PC-9 (cell line): ENCODE data around the gene CHRNB1. TPM values are rescaled to one million over a fixed set of nuclear protein-coding genes. Genes with fewer than 3 reads are reported as not detected.

Experiments
- BruUV-seq: library from RNA; stranded (reverse); fragments of 400-500 nt; replicated peaks from 2 replicates; lab custom pipeline; 2021; lab: Mats Ljungman, UMichigan
- CTCF ChIA-PET: fragments of 300-600 bp; sonication (Branson Sonifier 250); formaldehyde crosslinking; loops from one replicate; lab custom pipeline; 2022; ENCODE audit warnings: antibody characterized with exemption; lab: Charles Lee
- POLR2A ChIA-PET: fragments of 300-600 bp; sonication (Branson Sonifier 250); formaldehyde crosslinking; loops from one replicate; lab custom pipeline; 2022; ENCODE audit warnings: antibody characterized with exemption; ENCODE audit not compliant: unreplicated experiment; lab: Charles Lee
- DNase-seq, 2 experiments: peaks; one replicate each; pipeline versions ENCODE4 v3.0.0 to v3.0.0-alpha.2; 2015 to 2022; ENCODE audit warnings: mixed read lengths in 1 of 2
- H2AFZ ChIP-seq: fragments of 200-600 bp; sonication (generic); 2 replicates; pipeline ENCODE4 v1.8.1; 2017; ENCODE audit warnings: antibody characterized with exemption
- H3F3A ChIP-seq: fragments of 200-600 bp; sonication (generic); 2 replicates; pipeline ENCODE4 v1.8.1; 2017; ENCODE audit warnings: antibody characterized with exemption, mild to moderate bottlenecking, low read depth; ENCODE audit not compliant: insufficient read depth
- H3K27ac ChIP-seq: fragments of 200-600 bp; sonication (generic); 2 replicates; pipeline ENCODE4 v1.6.1; 2016; ENCODE audit warnings: mixed run types
- H3K27me3 ChIP-seq: fragments of 200-600 bp; sonication (generic); 2 replicates; pipeline ENCODE4 v1.6.1; 2016; ENCODE audit warnings: low read depth, mixed run types; ENCODE audit not compliant: insufficient read depth
- H3K36me3 ChIP-seq: fragments of 200-600 bp; sonication (generic); 2 replicates; pipeline ENCODE4 v1.6.1; 2016; ENCODE audit warnings: low read depth, mixed run types
- H3K4me1 ChIP-seq: fragments of 200-600 bp; sonication (generic); replicated peaks from 2 replicates; pipeline ENCODE4 v1.6.1; 2016; ENCODE audit warnings: mixed run types; ENCODE audit not compliant: insufficient read depth
- H3K4me2 ChIP-seq: fragments of 200-600 bp; sonication (generic); 2 replicates; pipeline ENCODE4 v1.6.1; 2017; ENCODE audit warnings: mixed run types
- H3K4me3 ChIP-seq: fragments of 200-600 bp; sonication (generic); 2 replicates; pipeline ENCODE4 v1.6.1; 2016; ENCODE audit warnings: mixed run types
- H3K79me2 ChIP-seq: fragments of 200-600 bp; sonication (generic); 2 replicates; pipeline ENCODE4 v1.6.1; 2017; ENCODE audit warnings: low read depth, mixed run types
- H3K9me2 ChIP-seq: fragments of 200-600 bp; sonication (generic); 2 replicates; pipeline ENCODE4 v1.8.1; 2017; ENCODE audit warnings: mild to moderate bottlenecking; ENCODE audit not compliant: insufficient read depth
- H3K9me3 ChIP-seq: fragments of 200-600 bp; sonication (generic); 2 replicates; pipeline ENCODE4 v1.8.1; 2016; ENCODE audit warnings: low read depth; ENCODE audit not compliant: insufficient read depth
- H4K20me1 ChIP-seq: fragments of 200-600 bp; sonication (generic); 2 replicates; pipeline ENCODE4 v1.8.1; 2017; ENCODE audit not compliant: insufficient read depth
- EZH2 ChIP-seq: fragments of 200-600 bp; sonication (generic); IDR thresholded peaks from 2 replicates; pipeline ENCODE4 v1.8.0; 2017; ENCODE audit warnings: antibody characterized with exemption, low read depth
- intact Hi-C: fragments of 100-400 bp; cut with micrococcal nuclease; formaldehyde crosslinking; loops from one replicate; pipeline ENCODE4 v1.10.0; 2022; ENCODE audit not compliant: unreplicated experiment
- total RNA-seq: library from RNA; stranded (reverse); gene quantifications from 2 replicates; pipeline ENCODE4 v1.2.3, GENCODE V29; 2021
- TF ChIP-seq, protein P1 (sequence below): fragments of 200-600 bp; sonication (generic); conservative IDR thresholded peaks from 2 replicates; pipeline ENCODE4 v1.6.1; 2017; ENCODE audit warnings: mixed run types, antibody characterized with exemption, mild to moderate bottlenecking, moderate library complexity

CHRNB1 gene
- total RNA-seq, 1 experiment from 2014 or later: 53.4 TPM

DNA sequence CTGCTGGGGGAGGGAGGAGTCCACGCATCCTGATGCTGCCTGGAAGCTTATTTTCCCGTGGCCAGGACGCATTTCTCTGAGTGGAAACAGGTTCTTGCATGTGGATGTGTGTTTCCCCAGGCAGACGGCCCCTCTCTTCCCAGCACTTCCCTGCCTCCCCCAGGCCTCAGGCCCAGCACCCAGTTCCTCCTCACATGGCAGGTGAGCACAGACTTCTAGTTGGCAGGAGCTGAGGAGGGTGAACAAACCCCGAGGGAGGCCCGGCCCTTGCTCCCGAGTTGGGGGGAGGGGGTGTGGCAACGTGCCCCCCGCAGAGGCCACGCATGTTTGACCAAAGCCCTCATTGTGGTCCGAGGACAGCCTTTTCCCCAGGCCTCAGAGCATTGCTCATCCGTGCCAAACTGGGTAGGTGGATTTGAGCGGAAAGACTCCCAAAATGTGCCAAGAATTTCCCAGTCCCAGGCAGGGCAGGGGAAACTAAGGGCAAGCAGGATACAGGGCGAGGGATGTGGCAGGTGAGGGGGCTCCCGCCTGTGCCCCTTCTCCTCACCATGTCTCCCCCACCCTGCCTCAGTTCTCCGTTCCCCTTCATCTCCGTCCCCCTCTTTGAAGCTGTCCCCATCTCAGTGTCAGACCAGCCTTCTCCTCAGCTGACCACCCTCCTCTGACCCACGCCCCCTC is 26.2 kb upstream of the CHRNB1 start:
- no TSS peak for BruUV-seq
- no peaks in the 10 kb centered on the region for H3K79me2 ChIP-seq
- H3K4me1 ChIP-seq: no peaks in the 10 kb centered on the region
- H3K27ac ChIP-seq: no peak overlapping the region
- intact Hi-C loops: no loop called here
- H3K9me3 ChIP-seq: no peaks in the 10 kb centered on the region
- no peak for DNase-seq
- no peaks in the 10 kb centered on the region for H4K20me1 ChIP-seq
- no peak overlapping the region for H2AFZ ChIP-seq
- no peaks in the 10 kb centered on the region for H3K36me3 ChIP-seq
- H3K4me2 ChIP-seq: no peak overlapping the region
- no peaks in the 10 kb centered on the region for H3K27me3 ChIP-seq
- TF ChIP-seq EZH2: no peak
- TF ChIP-seq, protein P1, sequence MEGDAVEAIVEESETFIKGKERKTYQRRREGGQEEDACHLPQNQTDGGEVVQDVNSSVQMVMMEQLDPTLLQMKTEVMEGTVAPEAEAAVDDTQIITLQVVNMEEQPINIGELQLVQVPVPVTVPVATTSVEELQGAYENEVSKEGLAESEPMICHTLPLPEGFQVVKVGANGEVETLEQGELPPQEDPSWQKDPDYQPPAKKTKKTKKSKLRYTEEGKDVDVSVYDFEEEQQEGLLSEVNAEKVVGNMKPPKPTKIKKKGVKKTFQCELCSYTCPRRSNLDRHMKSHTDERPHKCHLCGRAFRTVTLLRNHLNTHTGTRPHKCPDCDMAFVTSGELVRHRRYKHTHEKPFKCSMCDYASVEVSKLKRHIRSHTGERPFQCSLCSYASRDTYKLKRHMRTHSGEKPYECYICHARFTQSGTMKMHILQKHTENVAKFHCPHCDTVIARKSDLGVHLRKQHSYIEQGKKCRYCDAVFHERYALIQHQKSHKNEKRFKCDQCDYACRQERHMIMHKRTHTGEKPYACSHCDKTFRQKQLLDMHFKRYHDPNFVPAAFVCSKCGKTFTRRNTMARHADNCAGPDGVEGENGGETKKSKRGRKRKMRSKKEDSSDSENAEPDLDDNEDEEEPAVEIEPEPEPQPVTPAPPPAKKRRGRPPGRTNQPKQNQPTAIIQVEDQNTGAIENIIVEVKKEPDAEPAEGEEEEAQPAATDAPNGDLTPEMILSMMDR: no peak
- H3F3A ChIP-seq: no peaks in the 10 kb centered on the region; the same call in 1 of the 2 replicates
- ChIA-PET CTCF (interaction anchor here (0.7 kb wide), 1 partner anchor 23 kb away, joined by 6 read pairs; no protein-coding TSS in a partner anchor), POLR2A (interaction anchor here (0.5 kb wide), 1 partner anchor 15 kb away, joined by 6 read pairs; the partner anchor contains the start of gene TMEM256)
- H3K4me3 ChIP-seq: no peak overlapping the region
- H3K9me2 ChIP-seq: no peaks in the 10 kb centered on the region

DNA sequence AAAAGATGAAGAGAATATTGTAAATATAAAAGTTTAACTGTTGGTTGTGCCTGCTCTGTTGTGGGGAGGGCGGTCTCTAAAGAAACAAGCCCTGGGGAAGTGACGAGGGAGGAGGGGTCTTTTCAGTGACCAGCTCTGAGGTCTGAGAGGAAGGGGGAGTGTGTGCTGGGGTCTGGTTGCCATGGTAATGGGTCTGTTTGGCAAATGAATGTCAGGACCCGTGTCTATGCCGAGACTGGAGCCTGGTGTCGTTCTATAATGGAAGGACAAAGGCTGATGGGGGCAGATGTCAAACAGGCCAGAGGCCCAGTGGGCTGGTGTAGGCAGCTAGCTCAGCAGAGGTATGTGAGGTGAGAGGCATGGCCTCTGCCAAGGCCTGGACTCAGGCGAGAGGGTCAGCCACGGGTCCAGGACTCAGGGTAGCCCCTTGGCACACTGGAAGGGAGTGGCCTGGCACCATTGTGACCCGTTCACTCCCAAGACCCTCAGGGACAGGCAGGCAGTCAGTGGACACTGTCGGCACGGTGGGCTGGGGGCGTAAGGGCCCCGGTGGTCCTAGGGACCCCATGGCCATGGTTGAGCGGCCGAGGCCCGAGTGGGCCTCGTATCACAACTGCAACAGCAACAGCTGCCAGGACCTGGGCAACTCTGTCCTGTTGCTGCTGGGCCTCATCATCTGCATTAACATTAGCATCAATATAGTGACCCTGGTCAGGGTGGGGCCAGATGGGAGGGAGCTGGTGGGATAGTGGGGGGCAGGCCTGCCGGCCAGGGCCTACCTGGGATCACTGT is 24.8 kb upstream of the CHRNB1 start, which contains the start of gene SPEM1:
SPEM1 (plus strand) TSS at position 506 of the 792 bp plus-strand sequence; CDS start at position 567, 61 bp downstream.
- TF ChIP-seq, protein P1: no peak
- no peak for TF ChIP-seq EZH2
- intact Hi-C loops: no loop called here
- no peaks in the 10 kb centered on the region; the same call in 1 of the 2 replicates for H3F3A ChIP-seq
- no peaks in the 10 kb centered on the region for H3K9me3 ChIP-seq
- no peak within 1 kb of the TSS for H3K4me2 ChIP-seq
- no peak for DNase-seq
- no peaks in the 10 kb centered on the region for H3K9me2 ChIP-seq
- no peaks in the 10 kb centered on the region for H3K79me2 ChIP-seq
- no peaks in the 10 kb centered on the region for H3K27me3 ChIP-seq
- no peak within 1 kb of the TSS for H3K4me3 ChIP-seq
- CTCF ChIA-PET: interaction anchor here (0.6 kb wide), 1 partner anchor 52 kb away, joined by 3 read pairs; no protein-coding TSS in a partner anchor
- no peak within 1 kb of the TSS for H3K27ac ChIP-seq
- POLR2A ChIA-PET: no interaction called here
- BruUV-seq: no TSS peak
- no peaks in the 10 kb centered on the region for H3K36me3 ChIP-seq
- H4K20me1 ChIP-seq: no peaks in the 10 kb centered on the region
- H2AFZ ChIP-seq: no peak within 1 kb of the TSS
- H3K4me1 ChIP-seq: no peaks in the 10 kb centered on the region

DNA sequence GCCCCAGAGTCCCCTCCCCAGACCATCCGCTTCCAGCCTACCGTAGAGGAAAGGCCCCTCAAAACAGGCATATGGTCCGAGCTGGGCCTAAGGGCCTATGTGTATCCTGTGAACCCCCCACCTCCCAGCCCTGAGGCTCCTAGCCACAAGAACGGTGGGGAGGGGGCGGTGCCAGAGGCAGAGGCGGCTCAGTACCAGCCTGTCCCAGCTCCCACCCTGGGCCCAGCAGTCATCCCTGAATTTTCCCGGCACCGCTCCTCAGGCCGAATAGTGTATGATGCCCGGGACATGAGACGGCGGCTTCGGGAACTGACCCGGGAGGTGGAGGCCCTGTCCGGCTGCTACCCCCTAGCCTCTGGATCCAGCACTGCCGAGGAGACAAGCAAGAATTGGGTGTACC is 23.7 kb upstream of the CHRNB1 start:
- no peak overlapping the region for H3K27ac ChIP-seq
- no peaks in the 10 kb centered on the region for H3K4me1 ChIP-seq
- ChIA-PET POLR2A (no interaction called here), CTCF (no interaction called here)
- intact Hi-C loops: no loop called here
- no peaks in the 10 kb centered on the region for H4K20me1 ChIP-seq
- H3K27me3 ChIP-seq: no peaks in the 10 kb centered on the region
- H3K9me2 ChIP-seq: no peaks in the 10 kb centered on the region
- no peak overlapping the region for H3K4me3 ChIP-seq
- no peaks in the 10 kb centered on the region for H3K36me3 ChIP-seq
- DNase-seq: no peak
- no peaks in the 10 kb centered on the region for H3K79me2 ChIP-seq
- no peak overlapping the region for H2AFZ ChIP-seq
- no peak overlapping the region for H3K4me2 ChIP-seq
- TF ChIP-seq, protein P1: no peak
- no peak for TF ChIP-seq EZH2
- H3K9me3 ChIP-seq: no peaks in the 10 kb centered on the region
- BruUV-seq: no TSS peak
- H3F3A ChIP-seq: no peaks in the 10 kb centered on the region; the same call in 1 of the 2 replicates
